CD14-positive monocyte (primary cell): ENCODE data around the gene TSHZ2. TPM values are rescaled to one million over a fixed set of nuclear protein-coding genes. Genes with fewer than 3 reads are reported as not detected.

Source experiments
- DNase-seq, 3 donors: peaks; one replicate each; pipeline ENCODE4 v3.0.0-alpha.2; 2011 to 2022
- H2AFZ ChIP-seq: 2 replicates; pipeline ENCODE4 v1.6.0; 2012; ENCODE audit warnings: mild to moderate bottlenecking, low read depth, low read length, inconsistent platforms; ENCODE audit not compliant: insufficient read depth, poor library complexity, severe bottlenecking
- H3K27ac ChIP-seq, 2 donors: 1 replicate in 1 of 2; 2 replicates in 1 of 2; pipeline ENCODE4 v1.5.1; 2012 to 2013; ENCODE audit warnings: low read length in 2 of 2, control low read depth in 1 of 2, inconsistent platforms in 1 of 2, low read depth in 1 of 2, mild to moderate bottlenecking in 1 of 2
- H3K27me3 ChIP-seq, 2 donors: one replicate each; pipeline versions ENCODE4 v1.6.0 to v1.6.1; 2011 to 2013; ENCODE audit warnings: low read length in 2 of 2; ENCODE audit not compliant: control insufficient read depth in 2 of 2, insufficient read depth in 2 of 2
- H3K36me3 ChIP-seq, 2 donors: replicated peaks in 1 of 2; 1 replicate in 1 of 2; 2 replicates in 1 of 2; pipeline versions ENCODE4 v1.5.1 to v1.6.1; 2012 to 2013; ENCODE audit warnings: low read length in 2 of 2, control low read depth in 1 of 2, inconsistent platforms in 1 of 2, mild to moderate bottlenecking in 1 of 2; ENCODE audit not compliant: insufficient read depth in 2 of 2, control insufficient read depth in 1 of 2
- H3K4me1 ChIP-seq, 2 donors: 1 replicate in 1 of 2; 2 replicates in 1 of 2; pipeline versions ENCODE4 v1.5.1 to v1.6.1; 2012 to 2013; ENCODE audit warnings: low read length in 2 of 2, control low read depth in 1 of 2, inconsistent platforms in 1 of 2, mild to moderate bottlenecking in 1 of 2, moderate library complexity in 1 of 2; ENCODE audit not compliant: insufficient read depth in 2 of 2, control insufficient read depth in 1 of 2
- H3K4me2 ChIP-seq: replicated peaks from 2 replicates; pipeline ENCODE3; 2012; ENCODE audit warnings: low read length, moderate library complexity, mild to moderate bottlenecking; ENCODE audit not compliant: poor library complexity, severe bottlenecking; ENCODE audit errors: extremely low read depth
- H3K4me3 ChIP-seq, 3 experiments: fragments of 200-600 bp in 1 of 3; sonication (generic) in 1 of 3; replicated peaks in 1 of 3; 1 replicate in 2 of 3; 2 replicates in 1 of 3; pipeline ENCODE4 v1.5.1; 2011 to 2013; ENCODE audit warnings: low read length in 3 of 3, mild to moderate bottlenecking in 3 of 3, control low read depth in 2 of 3, low read depth in 2 of 3, inconsistent platforms in 1 of 3, moderate library complexity in 1 of 3
- H3K79me2 ChIP-seq: 2 replicates; pipeline ENCODE4 v1.6.0; 2012; ENCODE audit warnings: mild to moderate bottlenecking, control low read depth, inconsistent platforms, low read length, moderate library complexity; ENCODE audit not compliant: insufficient read depth
- H3K9ac ChIP-seq: 2 replicates; pipeline ENCODE4 v1.6.0; 2017; ENCODE audit warnings: low read length, mild to moderate bottlenecking; ENCODE audit not compliant: insufficient read depth, poor library complexity, severe bottlenecking
- H3K9me3 ChIP-seq, 2 donors: replicated peaks in 1 of 2; 1 replicate in 1 of 2; 2 replicates in 1 of 2; pipeline versions ENCODE4 v1.5.1 to v1.6.1; 2012 to 2013; ENCODE audit warnings: low read length in 2 of 2, control low read depth in 1 of 2; ENCODE audit not compliant: control insufficient read depth in 1 of 2, insufficient read depth in 1 of 2
- H4K20me1 ChIP-seq: 2 replicates; pipeline ENCODE4 v1.6.0; 2012; ENCODE audit warnings: mild to moderate bottlenecking, low read length, control low read depth, moderate library complexity; ENCODE audit not compliant: insufficient read depth
- H3K27ac Mint-ChIP-seq, 7 donors: one replicate each; pipeline ENCODE4 v1.8.0; 2020; ENCODE audit warnings: mild to moderate bottlenecking in 7 of 7, mixed read lengths in 7 of 7, moderate library complexity in 6 of 7, inconsistent platforms in 2 of 7
- H3K27me3 Mint-ChIP-seq, 3 donors: one replicate each; pipeline ENCODE4 v1.8.0; 2021 to 2022; ENCODE audit warnings: low read depth in 3 of 3, mild to moderate bottlenecking in 3 of 3, mixed read lengths in 3 of 3, moderate library complexity in 3 of 3, inconsistent platforms in 1 of 3
- H3K36me3 Mint-ChIP-seq, 2 donors: one replicate each; pipeline ENCODE4 v1.8.0; 2020; ENCODE audit warnings: mixed read lengths in 2 of 2, inconsistent platforms in 1 of 2, mild to moderate bottlenecking in 1 of 2
- H3K4me1 Mint-ChIP-seq: one replicate; pipeline ENCODE4 v1.8.0; 2020; ENCODE audit warnings: mild to moderate bottlenecking, mixed read lengths
- H3K4me3 Mint-ChIP-seq, 2 donors: one replicate each; pipeline ENCODE4 v1.8.0; 2020; ENCODE audit warnings: mild to moderate bottlenecking in 2 of 2, mixed read lengths in 2 of 2, moderate library complexity in 1 of 2
- H3K9me3 Mint-ChIP-seq, 7 donors: one replicate each; pipeline ENCODE4 v1.8.0; 2020 to 2022; ENCODE audit warnings: mixed read lengths in 7 of 7, mild to moderate bottlenecking in 6 of 7, moderate library complexity in 6 of 7, inconsistent platforms in 2 of 7
- WGBS: methylation state at CpG from one replicate; pipeline ENCODE4 v1.1.5; 2013; ENCODE audit warnings: missing lambda C conversion rate; ENCODE audit not compliant: insufficient coverage; 5-methylcytosine and 5-hydroxymethylcytosine counted together
- intact Hi-C, 2 donors: fragments of 100-400 bp; cut with micrococcal nuclease; formaldehyde crosslinking; loops; one replicate each; pipeline versions ENCODE4 v1.15.0 to v1.15.1; 2023
- polyA plus RNA-seq, 3 donors: library from polyadenylated mRNA; depleted of rRNA in 1 of 3; unstranded in 2 of 3; stranded (reverse) in 1 of 3; fragments of 300-500 nt in 2 of 3; fragments of >200 nt in 1 of 3; fragmentation: Illumina TruSeq in 2 of 3; gene quantifications; 1 replicate in 2 of 3; 2 replicates in 1 of 3; pipeline ENCODE4 v1.2.3, GENCODE V29; 2012 to 2021
- TF ChIP-seq, protein P1 (sequence below): fragments of 200-600 bp; IDR thresholded peaks from one replicate; pipeline ENCODE4 v1.8.0; 2022; ENCODE audit warnings: antibody characterized with exemption, mild to moderate bottlenecking

Gene TSHZ2
- polyA plus RNA-seq, 3 donors = not detected

DNA sequence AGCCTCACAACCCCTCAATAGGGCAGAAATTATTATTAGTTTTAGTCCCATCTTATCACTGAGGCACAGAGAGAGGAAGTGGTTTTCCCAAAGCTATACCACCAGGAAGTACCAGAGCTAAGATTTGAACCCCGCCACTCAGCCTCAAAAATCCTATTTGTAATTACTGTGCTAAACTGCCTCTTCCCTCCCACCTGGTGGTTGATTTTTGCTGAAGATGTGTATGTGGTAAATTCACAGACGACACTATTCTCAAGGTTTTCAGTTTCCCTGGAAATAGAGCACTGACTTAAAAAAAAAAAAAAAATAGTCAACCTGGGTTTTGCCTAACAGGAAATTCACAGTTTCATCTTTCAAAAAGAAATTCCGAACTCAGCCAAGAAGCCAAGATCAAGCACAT is 57.9 kb downstream of the TSHZ2 start:
- intact Hi-C loops = no loop called here
- no peak overlapping the region for H3K9ac ChIP-seq
- no peak for DNase-seq
- H3K4me1 ChIP-seq = no peaks in the 10 kb centered on the region
- H3K36me3 Mint-ChIP-seq = no peaks in the 10 kb centered on the region
- peaks cover 2 to 9% (median 5%) of the 10 kb centered on the region in 3 donors for H3K27me3 Mint-ChIP-seq
- H2AFZ ChIP-seq = no peak overlapping the region
- no CpG with 5 or more reads among the region's 3 CpGs for WGBS
- H3K4me3 ChIP-seq = no peak overlapping the region
- no peak overlapping the region for H3K4me3 Mint-ChIP-seq
- H3K9me3 Mint-ChIP-seq = no peaks in the 10 kb centered on the region
- H3K4me1 Mint-ChIP-seq = no peaks in the 10 kb centered on the region
- H3K36me3 ChIP-seq = no peaks in the 10 kb centered on the region
- H3K79me2 ChIP-seq = no peaks in the 10 kb centered on the region
- H3K9me3 ChIP-seq = no peaks in the 10 kb centered on the region
- TF ChIP-seq, protein P1, sequence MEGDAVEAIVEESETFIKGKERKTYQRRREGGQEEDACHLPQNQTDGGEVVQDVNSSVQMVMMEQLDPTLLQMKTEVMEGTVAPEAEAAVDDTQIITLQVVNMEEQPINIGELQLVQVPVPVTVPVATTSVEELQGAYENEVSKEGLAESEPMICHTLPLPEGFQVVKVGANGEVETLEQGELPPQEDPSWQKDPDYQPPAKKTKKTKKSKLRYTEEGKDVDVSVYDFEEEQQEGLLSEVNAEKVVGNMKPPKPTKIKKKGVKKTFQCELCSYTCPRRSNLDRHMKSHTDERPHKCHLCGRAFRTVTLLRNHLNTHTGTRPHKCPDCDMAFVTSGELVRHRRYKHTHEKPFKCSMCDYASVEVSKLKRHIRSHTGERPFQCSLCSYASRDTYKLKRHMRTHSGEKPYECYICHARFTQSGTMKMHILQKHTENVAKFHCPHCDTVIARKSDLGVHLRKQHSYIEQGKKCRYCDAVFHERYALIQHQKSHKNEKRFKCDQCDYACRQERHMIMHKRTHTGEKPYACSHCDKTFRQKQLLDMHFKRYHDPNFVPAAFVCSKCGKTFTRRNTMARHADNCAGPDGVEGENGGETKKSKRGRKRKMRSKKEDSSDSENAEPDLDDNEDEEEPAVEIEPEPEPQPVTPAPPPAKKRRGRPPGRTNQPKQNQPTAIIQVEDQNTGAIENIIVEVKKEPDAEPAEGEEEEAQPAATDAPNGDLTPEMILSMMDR = no peak
- H3K4me2 ChIP-seq = no peak overlapping the region
- H4K20me1 ChIP-seq = no peaks in the 10 kb centered on the region
- no peak overlapping the region for H3K27ac ChIP-seq
- no peaks in the 10 kb centered on the region for H3K27me3 ChIP-seq
- H3K27ac Mint-ChIP-seq = no peak overlapping the region

DNA sequence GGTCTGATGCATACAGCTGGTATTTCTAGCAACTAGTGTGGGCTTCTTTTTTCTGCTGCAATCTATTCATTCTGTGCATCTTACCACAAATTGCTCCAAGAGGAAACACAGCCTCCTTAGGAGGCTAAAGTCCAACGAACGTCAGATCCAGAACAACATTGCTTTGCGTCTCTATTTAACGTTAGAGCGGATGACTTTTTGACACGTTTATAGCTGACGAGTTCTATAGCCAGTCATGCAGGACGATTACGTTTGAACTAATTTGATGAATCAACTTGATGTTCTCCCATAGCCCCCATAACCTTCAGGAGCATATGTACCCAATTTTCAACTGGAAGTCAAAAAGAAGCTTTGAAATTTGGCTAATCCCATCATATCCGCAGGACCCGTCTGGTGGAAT is 59.9 kb downstream of the TSHZ2 start:
- Histone ChIP-seq H3K4me3 (no peak overlapping the region), H3K27ac (no peak overlapping the region), H3K9me3 (no peaks in the 10 kb centered on the region), H3K4me1 (no peaks in the 10 kb centered on the region), H3K4me2 (no peak overlapping the region), H3K36me3 (no peaks in the 10 kb centered on the region), H3K9ac (no peak overlapping the region), H4K20me1 (no peaks in the 10 kb centered on the region), H2AFZ (no peak overlapping the region), H3K27me3 (no peaks in the 10 kb centered on the region), H3K79me2 (no peaks in the 10 kb centered on the region)
- Mint-ChIP-seq H3K27ac (no peak overlapping the region), H3K27me3 (peaks cover 2 to 9% (median 5%) of the 10 kb centered on the region in 3 donors), H3K36me3 (no peaks in the 10 kb centered on the region), H3K4me1 (no peaks in the 10 kb centered on the region), H3K9me3 (no peaks in the 10 kb centered on the region), H3K4me3 (no peak overlapping the region)
- WGBS = 97% methylated on average over 7 of the region's 11 CpGs
- intact Hi-C loops = no loop called here
- DNase-seq = no peak
- TF ChIP-seq, protein P1 = no peak
